GM18870 (cell line): ENCODE results near the gene NHLH2.

ENCODE experiments used
- ATAC-seq: cut with Tn5 transposase; IDR thresholded peaks from one replicate; pipeline ENCODE4 v1.9.1; 2021; ENCODE audit warnings: moderate library complexity; ENCODE audit not compliant: unreplicated experiment

NHLH2 gene

DNA sequence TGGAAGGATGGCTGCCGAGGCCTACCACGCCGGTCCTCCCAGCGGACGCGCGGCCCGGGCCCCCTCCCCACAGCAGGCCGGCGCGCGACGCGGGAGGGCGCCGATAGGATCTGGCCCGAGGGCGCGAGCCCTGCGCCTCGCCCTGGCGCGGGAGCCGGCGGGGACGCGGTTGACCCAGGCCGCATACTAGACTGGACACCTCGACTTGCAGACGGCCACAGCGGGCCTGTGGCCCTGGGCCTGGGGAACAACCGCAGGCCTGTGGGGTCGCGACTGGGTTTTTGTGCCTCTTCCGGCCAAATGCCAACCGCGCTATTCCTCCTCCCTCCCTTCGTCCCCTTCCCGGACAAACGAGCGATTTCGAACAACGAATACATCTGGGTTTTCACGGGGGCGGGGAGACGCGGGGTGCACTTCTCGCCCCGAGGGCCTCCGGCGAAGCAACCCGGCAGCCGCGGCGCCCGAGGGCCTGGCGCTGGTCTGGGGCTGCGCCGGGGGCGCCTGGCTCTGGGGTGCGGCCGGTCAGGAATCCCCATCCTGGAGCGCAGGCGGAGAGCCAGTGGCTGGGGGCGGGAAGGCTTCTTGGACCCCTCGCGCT, 2.4 kb downstream of the NHLH2 start:
- no peak for ATAC-seq

DNA sequence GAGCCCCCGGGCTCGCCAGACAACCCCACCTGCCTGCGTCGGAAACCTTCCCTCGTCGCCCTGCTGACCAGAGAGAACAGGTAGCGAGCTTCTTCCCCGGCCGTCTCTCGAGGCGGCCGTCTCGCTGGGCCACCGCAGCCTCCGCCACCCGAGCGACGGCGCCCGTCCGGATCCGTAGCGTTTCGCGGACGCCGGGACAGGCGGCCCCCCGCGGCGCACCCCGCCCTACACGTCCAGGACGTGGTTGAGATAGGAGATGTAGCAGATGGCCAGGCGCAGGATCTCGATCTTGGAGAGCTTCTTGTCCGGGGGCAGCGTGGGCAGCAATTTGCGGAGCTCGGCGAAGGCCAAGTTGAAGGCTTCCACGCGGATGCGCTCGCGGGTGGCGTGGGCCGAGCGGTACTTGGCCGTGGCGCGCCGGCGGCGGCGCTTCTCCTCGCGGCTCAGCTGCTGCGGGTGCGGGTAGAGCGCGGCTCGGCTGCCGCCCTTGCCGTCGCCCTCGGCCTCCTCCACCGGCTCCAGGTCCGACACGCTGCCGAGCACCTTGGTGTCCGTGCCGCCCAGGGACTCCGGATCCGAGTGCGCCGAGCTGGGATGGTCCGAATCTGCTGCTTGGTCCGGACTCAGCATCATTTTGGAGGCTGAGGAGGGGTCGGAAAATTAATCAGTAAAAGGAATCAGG, 3.0 kb downstream of the NHLH2 start:
- no peak for ATAC-seq

DNA sequence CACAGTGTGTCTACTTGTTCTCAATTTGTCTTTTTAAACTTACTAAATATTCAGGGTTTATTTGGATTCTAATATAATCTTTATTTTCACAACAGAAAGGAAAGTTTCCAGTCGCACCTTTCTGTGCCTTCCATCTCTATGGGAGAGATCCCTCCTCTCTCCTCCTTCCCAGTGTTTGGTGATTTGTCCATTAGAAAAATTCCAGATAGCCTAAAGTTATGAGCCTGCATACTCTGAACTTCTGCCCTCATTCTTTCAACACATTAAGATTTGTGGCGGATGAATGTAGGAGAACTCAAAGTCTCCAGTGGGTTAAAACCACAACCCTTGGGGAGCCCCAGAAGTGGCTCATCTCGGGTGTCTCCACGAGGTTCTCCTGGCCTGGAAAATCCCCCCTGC, 3.6 kb downstream of the NHLH2 start:
- no peak for ATAC-seq

DNA sequence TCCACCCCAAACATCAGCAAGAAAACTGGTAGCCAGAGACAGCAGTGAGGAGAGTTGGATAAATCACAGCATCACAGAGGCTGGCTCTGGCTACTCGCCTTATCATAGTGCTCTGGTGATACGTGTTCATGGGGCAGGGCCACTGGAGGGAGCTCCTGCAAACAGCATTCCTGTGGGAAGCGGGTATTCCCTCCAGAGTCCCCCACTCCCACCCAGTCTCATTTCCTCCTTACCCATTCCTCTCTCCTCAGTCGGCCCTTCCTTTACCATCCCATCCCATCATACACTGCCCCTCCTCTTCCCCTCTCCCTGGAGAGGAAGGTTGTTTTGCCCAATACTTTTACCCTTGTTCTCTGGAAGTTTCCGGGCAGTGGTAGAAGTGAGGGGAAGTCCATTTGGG, 7.1 kb downstream of the NHLH2 start:
- ATAC-seq: no peak

DNA sequence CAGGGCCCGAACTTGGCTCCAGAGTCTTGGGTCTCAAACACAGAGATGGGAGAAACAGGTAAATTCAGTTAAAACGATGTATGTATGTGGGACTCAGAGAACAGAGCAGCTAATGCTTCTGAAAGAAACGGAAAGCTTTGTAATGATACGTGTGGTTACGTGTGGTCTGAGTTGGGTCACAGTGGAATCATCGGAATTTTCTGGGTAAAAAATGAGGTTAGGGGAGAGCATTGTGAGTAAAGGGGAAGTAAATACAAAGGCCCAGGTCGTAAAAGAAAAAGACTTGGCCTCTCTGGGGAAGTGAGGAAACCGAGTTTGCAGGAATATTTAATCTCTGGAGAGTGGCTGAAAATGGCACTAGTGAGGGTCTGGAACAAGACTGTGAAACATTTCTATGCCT, 8.3 kb downstream of the NHLH2 start:
- no peak for ATAC-seq

DNA sequence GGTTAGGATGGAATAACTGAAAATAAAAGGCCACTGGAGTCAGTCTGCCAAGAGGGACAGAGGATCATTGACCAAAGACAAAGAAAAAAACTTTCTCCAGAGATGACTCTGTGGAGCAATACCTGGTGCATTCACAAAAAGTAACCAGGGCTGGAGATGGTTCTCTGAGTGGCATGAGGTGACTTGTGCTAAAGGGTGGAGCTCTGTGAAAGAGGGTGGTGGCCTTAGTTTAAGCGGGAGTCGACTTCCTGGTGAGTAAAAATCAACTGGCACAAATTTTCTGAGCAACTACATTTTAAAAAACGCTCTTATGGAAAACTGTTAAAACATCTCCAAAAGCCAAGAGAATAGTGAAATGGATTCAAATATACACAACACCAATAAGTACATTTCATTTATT, 10.0 kb downstream of the NHLH2 start:
- ATAC-seq: no peak

DNA sequence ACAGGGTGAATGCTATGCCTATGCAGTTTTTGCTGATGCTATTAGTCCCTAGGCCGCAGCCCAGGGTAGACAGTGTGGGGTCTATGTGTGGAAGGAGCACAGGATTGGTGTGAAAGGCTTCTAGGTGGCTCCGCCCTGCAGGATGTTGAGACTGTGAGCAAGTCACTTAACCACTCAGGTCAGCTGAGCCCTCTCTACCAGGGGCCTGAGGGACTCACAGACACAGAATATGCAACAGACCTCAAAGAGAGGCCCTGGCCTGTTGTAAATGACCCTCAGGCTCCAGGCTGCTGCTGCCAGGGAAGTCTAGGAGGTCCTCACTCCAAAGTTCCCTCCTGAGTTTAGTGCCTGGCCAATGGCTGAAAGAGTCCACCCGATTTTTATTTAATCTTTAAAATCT, 11.0 kb downstream of the NHLH2 start:
- ATAC-seq: no peak

DNA sequence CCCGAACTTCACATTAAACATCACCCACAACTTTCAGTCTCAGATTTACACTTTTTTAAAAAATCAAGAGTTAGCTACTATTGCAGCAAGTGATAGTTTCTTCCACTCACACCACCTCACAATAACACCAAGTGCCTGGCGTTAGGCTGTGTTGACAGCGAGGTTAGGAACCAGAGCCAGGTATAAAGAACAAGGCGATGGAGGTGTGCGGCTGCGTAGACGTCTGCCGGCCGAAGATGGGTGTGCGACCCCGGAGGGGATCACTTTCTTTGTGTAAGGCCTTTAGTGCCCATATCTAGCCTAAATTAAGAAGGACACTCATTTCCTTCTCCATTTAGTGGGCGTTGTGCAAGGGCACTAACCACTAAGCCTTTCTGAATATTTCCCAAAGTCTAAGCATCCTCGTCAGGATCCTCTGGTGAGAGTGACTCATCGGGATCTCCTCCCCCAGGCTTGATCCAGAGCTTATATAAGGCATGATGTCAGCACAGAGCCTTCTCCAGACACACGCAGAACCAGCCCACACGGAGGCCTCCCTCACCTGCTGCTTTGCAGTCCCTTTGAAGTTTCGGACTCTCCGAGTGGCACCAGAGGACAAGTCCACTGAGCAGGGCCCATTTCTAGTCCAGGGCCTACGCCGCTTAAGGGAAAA, 11.8 kb downstream of the NHLH2 start:
- no peak for ATAC-seq

DNA sequence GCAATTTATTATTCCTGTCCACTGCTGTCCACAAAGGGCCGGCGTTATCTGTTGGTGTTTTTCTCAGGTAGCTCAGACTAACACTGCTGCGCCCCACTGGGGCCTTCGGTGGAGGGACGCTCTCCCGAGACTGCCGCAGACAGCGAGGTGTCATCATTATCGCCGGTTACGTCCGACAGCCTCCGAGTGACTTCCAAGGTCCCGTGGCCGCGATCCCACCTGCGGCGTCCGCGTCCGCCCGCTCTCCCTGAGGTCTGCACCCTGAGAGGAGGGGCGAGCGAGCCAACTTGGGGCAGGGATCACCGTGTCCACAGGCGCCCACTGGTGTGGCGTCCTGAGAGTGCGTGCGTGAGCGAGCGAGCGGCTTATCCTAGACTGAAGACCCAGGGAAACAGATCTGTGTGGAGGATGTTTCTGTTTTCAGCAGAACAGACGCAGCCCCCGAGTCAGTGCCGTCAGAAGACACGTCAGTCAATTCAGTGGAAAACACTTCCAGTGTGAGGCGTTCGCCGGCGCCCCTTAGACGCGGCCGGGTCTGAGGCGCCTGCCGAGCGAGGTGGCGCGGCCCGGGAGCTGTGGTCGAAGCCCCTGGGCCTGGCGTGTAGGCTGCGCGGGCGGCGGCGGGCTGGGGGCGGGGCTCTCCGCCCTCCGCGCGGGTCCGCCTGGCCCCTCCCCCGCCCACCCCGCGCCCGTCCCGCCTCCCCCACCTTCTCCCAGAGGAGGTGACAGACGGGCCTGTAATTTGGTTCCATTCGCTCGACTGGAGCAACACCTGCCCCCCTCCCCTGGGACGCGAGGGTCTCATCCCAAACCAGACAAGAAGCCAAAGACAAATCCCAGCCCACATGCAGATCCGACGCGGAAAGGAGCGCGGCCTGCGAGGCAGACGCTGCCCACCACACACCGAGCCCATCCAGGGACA, 12.6 kb downstream of the NHLH2 start:
- no peak for ATAC-seq

DNA sequence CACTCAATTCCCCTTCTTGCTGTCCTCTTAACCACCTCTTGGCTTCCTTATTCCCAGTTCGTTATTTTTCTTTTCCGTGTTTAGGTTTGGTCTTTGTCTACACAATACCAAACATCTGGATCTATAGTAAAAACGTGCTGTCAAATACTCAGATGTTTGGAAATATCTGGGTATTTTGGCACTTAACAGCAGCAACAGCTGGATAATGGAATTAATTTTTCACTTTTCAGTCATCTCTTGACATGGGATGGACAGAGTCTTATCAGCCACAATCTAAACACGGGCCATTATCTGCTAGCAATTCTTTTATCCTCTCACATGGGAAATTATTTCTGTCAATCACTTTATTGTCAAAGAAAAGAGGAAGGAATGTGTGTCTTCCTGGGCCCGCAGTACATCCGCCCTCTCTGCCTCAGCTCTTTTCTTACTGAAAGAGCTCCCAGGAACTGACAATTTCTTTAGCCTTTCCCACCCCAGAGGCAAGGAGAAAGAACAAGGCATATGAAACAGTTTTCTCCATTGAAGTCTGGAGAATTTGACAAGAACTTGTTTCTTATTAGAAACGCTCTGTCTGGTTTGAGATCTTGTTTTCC, 13.4 kb downstream of the NHLH2 start:
- no peak for ATAC-seq

DNA sequence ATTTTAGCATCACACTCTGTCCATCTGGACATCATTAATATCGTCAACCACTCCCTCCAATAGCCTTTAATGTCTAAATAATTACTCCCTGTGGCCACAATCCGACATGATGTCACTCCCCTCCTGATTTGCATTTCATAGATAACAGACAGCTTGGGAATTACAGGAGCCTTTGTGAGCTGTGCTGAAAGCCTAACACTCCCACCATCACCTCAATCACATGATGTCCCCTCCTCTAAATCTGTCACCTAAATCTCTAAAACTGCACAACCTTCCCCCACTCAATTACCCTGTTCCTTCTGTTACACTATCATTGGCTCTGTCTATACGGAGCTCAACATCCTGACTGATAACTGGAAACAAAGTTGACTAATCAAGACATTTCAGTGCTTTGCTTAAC, 14.3 kb downstream of the NHLH2 start:
- no peak for ATAC-seq

DNA sequence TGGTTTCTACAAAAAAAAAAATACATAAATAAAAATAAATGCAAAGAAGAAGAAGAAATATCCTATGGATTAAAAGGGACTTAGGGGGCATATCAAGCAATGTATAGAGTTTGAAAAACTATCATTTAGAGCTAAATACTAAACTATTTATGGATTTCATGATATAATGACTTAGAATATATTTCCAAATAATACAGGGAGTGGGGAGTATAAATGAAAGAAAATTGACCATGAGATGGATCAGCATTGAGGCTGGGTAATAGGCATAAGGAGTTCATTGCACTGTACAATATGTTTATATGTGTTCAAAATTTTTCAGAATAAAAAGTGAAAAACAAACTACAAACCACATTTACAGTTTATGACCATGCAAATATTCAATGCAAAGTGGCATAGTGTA, 18.8 kb downstream of the NHLH2 start:
- ATAC-seq: no peak

DNA sequence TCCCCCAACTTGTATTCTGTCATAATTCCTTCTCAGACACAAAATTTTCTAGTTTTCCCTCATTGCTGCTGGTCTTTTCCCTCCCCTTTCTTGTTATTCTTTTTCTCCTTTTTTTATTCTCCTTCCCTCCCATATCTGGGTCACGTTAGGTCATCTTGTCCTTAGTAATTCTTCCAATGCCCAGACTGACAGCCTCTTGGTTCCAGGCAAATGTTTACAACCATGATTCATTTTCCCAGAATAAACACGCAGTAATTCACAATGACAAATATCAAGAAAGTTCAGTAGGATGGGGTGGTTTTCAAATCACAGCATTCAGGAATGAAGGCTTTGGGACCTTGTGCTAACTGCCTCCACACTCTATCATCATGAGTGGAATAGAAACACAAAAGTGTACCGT, 25.2 kb downstream of the NHLH2 start:
- no peak for ATAC-seq

DNA sequence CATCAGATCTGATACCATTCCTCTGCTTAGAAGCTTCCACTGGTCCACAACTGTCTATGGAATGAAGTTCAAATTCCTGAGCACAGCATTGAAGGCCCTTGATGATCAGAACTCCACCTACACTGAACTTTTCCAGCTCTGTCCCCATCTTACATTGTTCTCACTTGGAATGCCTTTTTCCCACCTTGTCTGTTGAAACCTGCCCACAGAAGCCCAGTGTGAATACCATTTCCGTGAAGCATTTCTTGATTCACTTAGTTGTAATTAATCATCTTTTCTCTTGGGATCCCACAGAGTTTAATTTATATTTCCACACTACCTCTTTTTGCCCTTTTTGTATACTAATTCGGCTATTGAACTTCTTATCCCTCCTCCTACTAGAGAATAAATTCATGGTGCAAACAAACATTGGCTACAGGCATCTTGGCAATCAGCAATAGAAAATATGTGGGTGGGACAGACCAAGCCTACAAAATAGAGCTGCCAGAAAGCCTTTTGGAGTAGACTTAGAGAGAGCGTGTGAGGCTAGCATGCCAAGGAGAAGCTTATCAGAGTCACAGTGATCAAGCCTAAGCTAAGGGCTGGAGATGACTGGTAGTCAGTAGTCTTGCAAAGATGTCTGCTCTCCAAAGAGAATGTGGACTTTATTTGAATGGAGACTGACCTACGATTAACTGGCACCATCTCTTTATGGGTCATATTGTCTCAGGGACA, 26.1 kb downstream of the NHLH2 start:
- ATAC-seq: no peak

DNA sequence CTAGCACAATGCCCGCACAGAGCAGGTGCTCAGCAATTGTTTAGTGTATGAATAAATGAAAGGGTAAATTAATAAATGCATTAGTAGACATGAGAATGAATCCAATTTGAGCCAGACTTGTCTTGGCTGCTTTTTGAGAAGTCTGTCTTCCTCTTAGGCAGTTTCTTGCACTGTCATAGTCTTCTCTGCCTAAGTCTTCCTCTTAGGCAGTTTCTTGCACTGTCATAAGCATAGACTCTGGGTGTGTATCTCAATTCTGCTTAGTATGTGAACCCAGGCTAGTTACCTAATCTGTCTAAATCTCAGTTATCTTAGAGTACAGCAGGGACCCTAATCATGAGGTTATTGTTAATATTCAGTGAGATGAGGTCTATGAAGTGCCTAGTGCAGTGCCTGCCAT, 27.2 kb downstream of the NHLH2 start:
- no peak for ATAC-seq

DNA sequence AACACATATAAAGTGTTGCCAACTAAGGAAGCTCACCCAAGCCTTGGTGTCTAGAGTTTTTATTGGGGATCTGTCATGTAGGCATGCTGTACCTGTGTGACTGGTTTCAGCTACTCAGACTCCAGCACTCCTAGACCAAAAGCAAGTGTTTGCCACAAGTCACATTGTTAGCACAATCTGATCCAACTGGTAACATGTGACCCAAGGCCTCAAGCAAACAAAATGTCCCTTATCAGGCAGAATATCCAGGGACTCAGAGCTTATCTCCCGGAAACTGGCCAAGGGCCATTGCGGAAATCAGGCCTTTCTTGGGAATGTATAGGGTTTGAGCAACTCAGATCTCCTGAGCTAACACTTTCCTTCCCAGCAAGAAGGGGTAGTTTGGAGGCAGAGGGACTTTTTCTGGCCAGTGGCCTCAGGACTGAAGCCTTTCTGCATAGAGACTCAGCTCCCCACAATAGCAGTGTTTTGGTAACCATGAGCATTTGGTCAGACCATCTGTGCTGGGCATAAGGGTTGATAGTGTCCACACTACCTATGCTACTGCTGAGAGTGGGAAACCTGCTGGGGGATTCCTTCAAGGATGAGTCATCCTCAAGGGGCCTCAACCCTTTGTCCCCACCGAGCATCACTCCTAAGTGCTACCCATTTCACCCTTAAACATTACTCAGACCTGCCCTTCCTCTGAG, 29.6 kb downstream of the NHLH2 start:
- ATAC-seq: no peak

DNA sequence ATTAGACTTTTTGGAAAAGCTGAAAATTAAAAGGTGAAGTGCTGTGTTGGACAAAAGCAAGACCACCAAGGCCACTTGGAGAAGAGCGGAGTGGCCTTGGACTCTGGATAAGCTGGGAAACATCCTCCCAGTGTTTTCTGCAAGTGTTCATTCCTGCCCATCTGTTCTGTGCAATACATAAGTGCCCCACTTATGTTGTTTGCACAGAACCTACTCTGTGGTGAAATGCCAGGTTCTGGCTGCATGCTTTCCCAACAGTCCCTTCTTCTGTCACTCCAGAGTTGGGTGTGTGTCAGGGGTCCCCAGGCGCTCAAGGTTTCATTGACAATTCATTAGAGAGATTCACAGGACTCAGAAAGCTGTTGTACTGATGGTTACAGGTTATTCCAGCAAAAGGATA, 30.3 kb downstream of the NHLH2 start:
- no peak for ATAC-seq

DNA sequence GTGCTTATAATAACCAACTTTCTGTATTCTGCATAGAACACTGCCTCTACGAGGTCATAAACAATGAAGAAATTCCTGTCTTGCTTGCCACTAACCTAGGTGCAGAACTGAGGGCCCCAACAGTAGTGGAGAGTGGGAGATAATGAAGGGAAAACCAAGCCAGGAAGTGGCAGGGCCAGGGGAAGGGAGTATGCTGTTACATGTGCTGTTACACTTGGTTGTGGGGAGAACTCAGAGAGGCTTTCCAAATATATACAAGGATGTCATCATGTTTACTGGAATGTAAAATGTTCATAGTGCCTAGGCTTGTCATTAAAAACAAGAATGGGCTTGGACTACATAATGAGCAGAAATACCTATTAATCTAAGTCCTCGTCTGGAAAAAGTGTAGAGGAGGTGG, 31.1 kb downstream of the NHLH2 start:
- no peak for ATAC-seq

DNA sequence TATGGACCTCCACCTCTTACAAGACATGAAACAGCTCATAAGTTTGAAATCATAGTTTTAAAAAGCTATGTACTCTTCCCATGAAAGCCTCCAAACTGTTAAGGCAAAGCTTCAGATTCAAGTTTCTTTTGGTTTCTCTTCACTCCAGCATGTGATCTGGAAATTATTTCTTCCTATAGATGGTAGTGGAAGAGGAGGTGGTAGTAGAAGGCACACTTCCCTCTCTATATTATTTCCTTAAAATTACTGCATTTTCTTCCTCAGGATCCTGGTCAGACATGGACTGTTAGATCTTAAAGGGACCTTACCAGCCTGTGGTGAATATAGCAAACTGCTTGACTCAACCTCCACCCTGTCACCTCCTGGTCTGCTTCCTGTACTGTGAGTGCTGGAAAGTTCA, 31.9 kb downstream of the NHLH2 start:
- no peak for ATAC-seq

DNA sequence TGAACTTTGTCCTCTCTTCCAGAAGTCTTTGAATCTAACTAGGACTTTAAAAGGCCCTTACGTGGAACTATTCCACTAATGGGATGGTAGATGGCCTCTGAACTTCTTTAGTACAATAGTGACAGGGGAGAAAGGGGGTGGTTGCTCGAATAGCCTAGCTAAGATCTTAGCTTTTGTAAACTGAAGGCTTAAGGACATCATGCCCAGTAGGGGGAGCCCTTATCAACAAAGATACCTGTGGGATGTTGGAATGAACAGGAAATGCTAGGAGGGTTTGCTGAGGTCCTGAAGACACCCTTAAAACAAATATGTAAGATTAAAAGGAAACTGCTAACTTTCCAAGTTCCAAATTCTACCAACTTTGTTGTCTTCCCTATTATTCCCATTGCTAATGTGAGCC, 33.2 kb downstream of the NHLH2 start:
- no peak for ATAC-seq
